SK-N-SH (cell line): ENCODE data around the gene GUCY2F. TPM values are rescaled to one million over a fixed set of nuclear protein-coding genes. Genes with fewer than 3 reads are reported as not detected.

Experiments
- CTCF ChIA-PET: fragments of 300-600, 350-600 bp; formaldehyde crosslinking; extraction: SDS; loops from one replicate; lab custom pipeline; 2021; lab: Yijun Ruan, JAX
- POLR2A ChIA-PET: fragments of 350-600 bp; sonication (Branson Sonifier 250); formaldehyde crosslinking; extraction: SDS; loops from one replicate; lab custom pipeline; 2020; ENCODE audit warnings: antibody characterized with exemption, inconsistent platforms; lab: Yijun Ruan, JAX
- DNase-seq: peaks from one replicate; pipeline ENCODE4 v3.0.0; 2012
- H2AFZ ChIP-seq: fragments of 200-600 bp; sonication (generic); 2 replicates; pipeline ENCODE4 v1.8.1; 2016; ENCODE audit warnings: antibody characterized with exemption, mild to moderate bottlenecking, low read depth
- H3F3A ChIP-seq: fragments of 200-600 bp; sonication (generic); replicated peaks from 2 replicates; pipeline ENCODE3; 2016; ENCODE audit warnings: antibody characterized with exemption, mild to moderate bottlenecking; ENCODE audit not compliant: insufficient read depth
- H3K27ac ChIP-seq, 2 experiments: fragments of 200-500 bp in 1 of 2; fragments of 200-600 bp in 1 of 2; sonication (Bioruptor generic) in 1 of 2; sonication (generic), shearing (Covaris generic) in 1 of 2; 2 replicates each; pipeline versions ENCODE4 v1.5.1 to v1.6.1; 2014 to 2016; ENCODE audit warnings: low read depth in 2 of 2, inconsistent platforms in 1 of 2, low read length in 1 of 2, mild to moderate bottlenecking in 1 of 2, mixed read lengths in 1 of 2
- H3K27me3 ChIP-seq: fragments of 200-600 bp; sonication (generic), shearing (Covaris generic); 2 replicates; pipeline ENCODE4 v1.6.1; 2016; ENCODE audit warnings: mixed run types; ENCODE audit not compliant: insufficient read depth
- H3K36me3 ChIP-seq, 2 experiments: fragments of 200-500 bp in 1 of 2; fragments of 200-600 bp in 1 of 2; sonication (Bioruptor generic) in 1 of 2; sonication (generic) in 1 of 2; replicated peaks in 1 of 2; 2 replicates each; pipeline versions ENCODE3 to v1.5.1; 2014 to 2016; ENCODE audit warnings: low read length in 1 of 2, mild to moderate bottlenecking in 1 of 2; ENCODE audit not compliant: insufficient read depth in 2 of 2, control insufficient read depth in 1 of 2
- H3K4me1 ChIP-seq, 2 experiments: fragments of 200-500 bp in 1 of 2; fragments of 200-600 bp in 1 of 2; sonication (Bioruptor generic) in 1 of 2; sonication (generic), shearing (Covaris generic) in 1 of 2; 2 replicates each; pipeline versions ENCODE4 v1.5.1 to v1.6.1; 2014 to 2016; ENCODE audit warnings: low read depth in 1 of 2, low read length in 1 of 2, mixed run types in 1 of 2; ENCODE audit not compliant: insufficient read depth in 2 of 2, control insufficient read depth in 1 of 2
- H3K4me2 ChIP-seq: fragments of 200-600 bp; sonication (generic), shearing (Covaris generic); 2 replicates; pipeline ENCODE4 v1.6.1; 2017; ENCODE audit warnings: mixed run types
- H3K4me3 ChIP-seq, 2 experiments: fragments of 200-500 bp in 1 of 2; fragments of 200-600 bp in 1 of 2; sonication (Bioruptor generic) in 1 of 2; sonication (generic), shearing (Covaris generic) in 1 of 2; 2 replicates each; pipeline versions ENCODE4 v1.5.1 to v1.8.1; 2014 to 2016; ENCODE audit warnings: low read depth in 2 of 2, inconsistent platforms in 1 of 2, low read length in 1 of 2, mild to moderate bottlenecking in 1 of 2, mixed read lengths in 1 of 2, moderate library complexity in 1 of 2
- H3K79me2 ChIP-seq: fragments of 200-600 bp; sonication (generic); 2 replicates; pipeline ENCODE4 v1.8.1; 2017; ENCODE audit warnings: mild to moderate bottlenecking; ENCODE audit not compliant: insufficient read depth
- H3K9ac ChIP-seq: fragments of 200-600 bp; sonication (generic); 2 replicates; pipeline ENCODE4 v1.6.1; 2017; ENCODE audit warnings: mixed run types
- H3K9me2 ChIP-seq: fragments of 200-600 bp; sonication (generic); 2 replicates; pipeline ENCODE4 v1.6.1; 2017; ENCODE audit warnings: mixed run types
- H3K9me3 ChIP-seq: fragments of 200-600 bp; sonication (generic); 2 replicates; pipeline ENCODE4 v1.6.1; 2017; ENCODE audit warnings: mixed run types, mild to moderate bottlenecking, moderate library complexity
- H4K20me1 ChIP-seq: fragments of 200-600 bp; sonication (generic); 2 replicates; pipeline ENCODE4 v1.6.1; 2017; ENCODE audit warnings: mild to moderate bottlenecking, mixed run types; ENCODE audit not compliant: insufficient read depth
- ELF1 ChIP-seq: IDR thresholded peaks from 2 replicates; pipeline ENCODE4 v1.4.0; 2012
- FOSL2 ChIP-seq: IDR thresholded peaks from 2 replicates; pipeline ENCODE4 v1.4.0; 2012; ENCODE audit warnings: low read depth, mild to moderate bottlenecking, moderate library complexity, borderline replicate concordance
- FOXJ3 ChIP-seq: sonication (generic); formaldehyde crosslinking; IDR thresholded peaks from 2 replicates; pipeline ENCODE4 v1.5.1; 2020; ENCODE audit warnings: mild to moderate bottlenecking, missing genetic modification reagents
- GABPA ChIP-seq: IDR thresholded peaks from 2 replicates; pipeline ENCODE4 v1.4.0; 2012; ENCODE audit warnings: low read depth, mild to moderate bottlenecking
- GATA2 ChIP-seq: sonication (generic); formaldehyde crosslinking; IDR thresholded peaks from 2 replicates; pipeline ENCODE4 v1.5.0; 2020; ENCODE audit warnings: mild to moderate bottlenecking, missing genetic modification reagents
- JUND ChIP-seq: IDR thresholded peaks from 2 replicates; pipeline ENCODE4 v1.4.0; 2012
- MXI1 ChIP-seq: IDR thresholded peaks from 2 replicates; pipeline ENCODE4 v1.6.1; 2012; ENCODE audit warnings: mild to moderate bottlenecking, low read depth, low read length, improper control_type of control experiment
- NFIC ChIP-seq: IDR thresholded peaks from 2 replicates; pipeline ENCODE4 v1.4.0; 2012; ENCODE audit warnings: borderline replicate concordance
- POLR2AphosphoS5 ChIP-seq: IDR thresholded peaks from 2 replicates; pipeline ENCODE4 v1.6.1; 2012; ENCODE audit warnings: low read depth, low read length
- RAD21 ChIP-seq: IDR thresholded peaks from 2 replicates; pipeline ENCODE4 v1.6.1; 2012; ENCODE audit warnings: mild to moderate bottlenecking, low read length
- RCOR1 ChIP-seq: fragments of 150-350 bp; IDR thresholded peaks from 2 replicates; pipeline ENCODE4 v1.6.1; 2017; ENCODE audit warnings: antibody characterized with exemption, low read length
- SIN3A ChIP-seq: IDR thresholded peaks from 2 replicates; pipeline ENCODE4 v1.6.1; 2012; ENCODE audit warnings: low read depth, mild to moderate bottlenecking, low read length, moderate library complexity, borderline replicate concordance
- SMC3 ChIP-seq: IDR thresholded peaks from 2 replicates; pipeline ENCODE4 v1.6.1; 2012; ENCODE audit warnings: low read depth, low read length, improper control_type of control experiment
- TCF12 ChIP-seq: IDR thresholded peaks from 2 replicates; pipeline ENCODE4 v1.4.0; 2012
- YY1 ChIP-seq: IDR thresholded peaks from 2 replicates; pipeline ENCODE4 v1.4.0; 2012; ENCODE audit warnings: low read depth, mild to moderate bottlenecking
- WGBS: methylation state at CpG from one replicate; pipeline ENCODE4 v1.1.6; 2017; ENCODE audit warnings: low lambda C conversion rate; 5-methylcytosine and 5-hydroxymethylcytosine counted together
- polyA plus RNA-seq, 3 experiments: library from polyadenylated mRNA; depleted of rRNA; stranded (reverse); fragments of >200 nt; gene quantifications; 2 replicates each; pipeline ENCODE4 v1.2.3, GENCODE V29; 2012
- TF ChIP-seq, protein P1 (sequence below): fragments of 150-350 bp; IDR thresholded peaks from 2 replicates; pipeline ENCODE4 v1.6.1; 2017; ENCODE audit warnings: antibody characterized with exemption, low read length, low read depth, borderline replicate concordance
- TF ChIP-seq, protein P2 (sequence below): fragments of 150-350 bp; IDR thresholded peaks from 2 replicates; pipeline ENCODE4 v1.6.1; 2016; ENCODE audit warnings: mild to moderate bottlenecking, low read depth, low read length
- TF ChIP-seq, protein P3 (sequence below): IDR thresholded peaks from 2 replicates; pipeline ENCODE4 v1.6.1; 2012; ENCODE audit warnings: mild to moderate bottlenecking, low read depth, low read length, moderate library complexity

GUCY2F gene
- polyA plus RNA-seq, 1 of the 3 experiments (the other 2 are of a cell fraction) = not detected

GRCh38 chrX:109484886-109485285 lies 3.0 kb upstream of the GUCY2F start:
- no peaks in the 10 kb centered on the region for H3K79me2 ChIP-seq
- H3K27me3 ChIP-seq = peaks cover 12% of the 10 kb centered on the region; the same call in 1 of the 2 replicates
- H3F3A ChIP-seq = no peaks in the 10 kb centered on the region
- no peaks in the 10 kb centered on the region for H3K9me2 ChIP-seq
- no peak overlapping the region for H3K27ac ChIP-seq
- H3K9ac ChIP-seq = no peak overlapping the region
- H2AFZ ChIP-seq = no peak overlapping the region
- no peaks in the 10 kb centered on the region for H4K20me1 ChIP-seq
- H3K4me1 ChIP-seq = no peaks in the 10 kb centered on the region
- H3K4me3 ChIP-seq = no peak overlapping the region
- H3K36me3 ChIP-seq = no peaks in the 10 kb centered on the region
- H3K4me2 ChIP-seq = no peak overlapping the region
- ChIA-PET CTCF (interaction anchor here (0.5 to 5.4 kb wide), 22 partner anchors 10 to 785 kb away, joined by 3 to 68 read pairs (median 5); partner anchors contain the start of gene KCNE5), POLR2A (no interaction called here)
- DNase-seq = no peak
- H3K9me3 ChIP-seq = no peaks in the 10 kb centered on the region
- TF ChIP-seq, protein P1, sequence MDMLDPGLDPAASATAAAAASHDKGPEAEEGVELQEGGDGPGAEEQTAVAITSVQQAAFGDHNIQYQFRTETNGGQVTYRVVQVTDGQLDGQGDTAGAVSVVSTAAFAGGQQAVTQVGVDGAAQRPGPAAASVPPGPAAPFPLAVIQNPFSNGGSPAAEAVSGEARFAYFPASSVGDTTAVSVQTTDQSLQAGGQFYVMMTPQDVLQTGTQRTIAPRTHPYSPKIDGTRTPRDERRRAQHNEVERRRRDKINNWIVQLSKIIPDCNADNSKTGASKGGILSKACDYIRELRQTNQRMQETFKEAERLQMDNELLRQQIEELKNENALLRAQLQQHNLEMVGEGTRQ = no peak
- TF ChIP-seq TCF12 = no peak
- no peak for TF ChIP-seq NFIC
- no peak for TF ChIP-seq SIN3A
- TF ChIP-seq FOXJ3 (CRISPR knock-in tag) = no peak
- TF ChIP-seq RCOR1 = no peak
- no peak for TF ChIP-seq MXI1
- no peak for TF ChIP-seq YY1
- TF ChIP-seq GATA2 (CRISPR knock-in tag) = no peak
- TF ChIP-seq, protein P2, sequence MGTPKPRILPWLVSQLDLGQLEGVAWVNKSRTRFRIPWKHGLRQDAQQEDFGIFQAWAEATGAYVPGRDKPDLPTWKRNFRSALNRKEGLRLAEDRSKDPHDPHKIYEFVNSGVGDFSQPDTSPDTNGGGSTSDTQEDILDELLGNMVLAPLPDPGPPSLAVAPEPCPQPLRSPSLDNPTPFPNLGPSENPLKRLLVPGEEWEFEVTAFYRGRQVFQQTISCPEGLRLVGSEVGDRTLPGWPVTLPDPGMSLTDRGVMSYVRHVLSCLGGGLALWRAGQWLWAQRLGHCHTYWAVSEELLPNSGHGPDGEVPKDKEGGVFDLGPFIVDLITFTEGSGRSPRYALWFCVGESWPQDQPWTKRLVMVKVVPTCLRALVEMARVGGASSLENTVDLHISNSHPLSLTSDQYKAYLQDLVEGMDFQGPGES = no peak
- no peak for TF ChIP-seq JUND
- TF ChIP-seq, protein P3, sequence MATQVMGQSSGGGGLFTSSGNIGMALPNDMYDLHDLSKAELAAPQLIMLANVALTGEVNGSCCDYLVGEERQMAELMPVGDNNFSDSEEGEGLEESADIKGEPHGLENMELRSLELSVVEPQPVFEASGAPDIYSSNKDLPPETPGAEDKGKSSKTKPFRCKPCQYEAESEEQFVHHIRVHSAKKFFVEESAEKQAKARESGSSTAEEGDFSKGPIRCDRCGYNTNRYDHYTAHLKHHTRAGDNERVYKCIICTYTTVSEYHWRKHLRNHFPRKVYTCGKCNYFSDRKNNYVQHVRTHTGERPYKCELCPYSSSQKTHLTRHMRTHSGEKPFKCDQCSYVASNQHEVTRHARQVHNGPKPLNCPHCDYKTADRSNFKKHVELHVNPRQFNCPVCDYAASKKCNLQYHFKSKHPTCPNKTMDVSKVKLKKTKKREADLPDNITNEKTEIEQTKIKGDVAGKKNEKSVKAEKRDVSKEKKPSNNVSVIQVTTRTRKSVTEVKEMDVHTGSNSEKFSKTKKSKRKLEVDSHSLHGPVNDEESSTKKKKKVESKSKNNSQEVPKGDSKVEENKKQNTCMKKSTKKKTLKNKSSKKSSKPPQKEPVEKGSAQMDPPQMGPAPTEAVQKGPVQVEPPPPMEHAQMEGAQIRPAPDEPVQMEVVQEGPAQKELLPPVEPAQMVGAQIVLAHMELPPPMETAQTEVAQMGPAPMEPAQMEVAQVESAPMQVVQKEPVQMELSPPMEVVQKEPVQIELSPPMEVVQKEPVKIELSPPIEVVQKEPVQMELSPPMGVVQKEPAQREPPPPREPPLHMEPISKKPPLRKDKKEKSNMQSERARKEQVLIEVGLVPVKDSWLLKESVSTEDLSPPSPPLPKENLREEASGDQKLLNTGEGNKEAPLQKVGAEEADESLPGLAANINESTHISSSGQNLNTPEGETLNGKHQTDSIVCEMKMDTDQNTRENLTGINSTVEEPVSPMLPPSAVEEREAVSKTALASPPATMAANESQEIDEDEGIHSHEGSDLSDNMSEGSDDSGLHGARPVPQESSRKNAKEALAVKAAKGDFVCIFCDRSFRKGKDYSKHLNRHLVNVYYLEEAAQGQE = no peak
- no peak for TF ChIP-seq GABPA
- no peak for TF ChIP-seq RAD21
- TF ChIP-seq ELF1 = no peak
- TF ChIP-seq SMC3 = no peak
- no peak for TF ChIP-seq FOSL2
- TF ChIP-seq POLR2AphosphoS5 = no peak
- WGBS = 45% methylated on average over 1 of the region's 1 CpG
